OCI-LY3 (cell line): Measurements from ENCODE around the gene TASL.
A peak's percentile ranks its signal among the peaks of the same experiment; 100 is the strongest.

Source experiments
- H2AFZ ChIP-seq: fragments of 200-600, 300-600 bp; shearing (Covaris generic); 2 replicates; pipeline ENCODE4 v1.6.0; 2014; ENCODE audit warnings: antibody characterized with exemption, low read depth, low read length
- H3K27ac ChIP-seq: fragments of 200-600, 300-600 bp; sonication (generic); 2 replicates; pipeline ENCODE4 v1.5.1; 2014; ENCODE audit warnings: mild to moderate bottlenecking, low read length, moderate library complexity, mixed read lengths
- H3K27me3 ChIP-seq: fragments of 200-600, 300-600 bp; sonication (generic); 2 replicates; pipeline ENCODE4 v1.6.1; 2014; ENCODE audit warnings: low read depth, low read length, mixed read lengths
- H3K36me3 ChIP-seq: fragments of 200-600, 300-600 bp; sonication (generic); replicated peaks from 2 replicates; pipeline ENCODE3; 2014; ENCODE audit warnings: low read depth, low read length, mixed read lengths
- H3K4me1 ChIP-seq: fragments of 300-600, 200-600 bp; sonication (generic); 2 replicates; pipeline ENCODE4 v1.6.1; 2014; ENCODE audit warnings: low read length, mixed read lengths
- H3K4me2 ChIP-seq: fragments of 200-600, 300-600 bp; sonication (generic); 2 replicates; pipeline ENCODE4 v1.6.1; 2014; ENCODE audit warnings: low read length, mixed read lengths
- H3K4me3 ChIP-seq: fragments of 300-600, 200-600 bp; sonication (generic); 2 replicates; pipeline ENCODE4 v1.5.1; 2014; ENCODE audit warnings: antibody characterized with exemption, mild to moderate bottlenecking, low read length, moderate library complexity
- H3K79me2 ChIP-seq: fragments of 300-600, 200-600 bp; shearing (Covaris generic); 2 replicates; pipeline ENCODE4 v1.6.1; 2014; ENCODE audit warnings: mild to moderate bottlenecking, low read length, mixed read lengths
- H3K9ac ChIP-seq: fragments of 300-600, 200-600 bp; shearing (Covaris generic); 2 replicates; pipeline ENCODE4 v1.6.0; 2014; ENCODE audit warnings: mild to moderate bottlenecking, low read length, moderate library complexity
- H3K9me3 ChIP-seq: fragments of 200-600, 300-600 bp; shearing (Covaris generic); 2 replicates; pipeline ENCODE4 v1.6.1; 2014; ENCODE audit warnings: low read length, mixed read lengths; ENCODE audit not compliant: insufficient read depth
- H4K20me1 ChIP-seq: fragments of 200-600, 300-600 bp; sonication (generic); 2 replicates; pipeline ENCODE4 v1.6.1; 2016; ENCODE audit warnings: low read length, mixed read lengths; ENCODE audit not compliant: insufficient read depth
- CTCF ChIP-seq: fragments of 200-600, 300-600 bp; sonication (generic); IDR thresholded peaks from 2 replicates; pipeline ENCODE4 v1.5.1; 2014; ENCODE audit warnings: antibody characterized with exemption, low read length, low read depth
- EZH2phosphoT487 ChIP-seq: fragments of 200-600 bp; shearing (Covaris generic); IDR thresholded peaks from 2 replicates; pipeline ENCODE4 v1.6.1; 2018; ENCODE audit warnings: antibody characterized with exemption, mixed run types, low read depth

Gene TASL

GRCh38 chrX:30597216-30598012 lies 19.8 kb upstream of the TASL start:
- H4K20me1 ChIP-seq = no peaks in the 10 kb centered on the region
- no peaks in the 10 kb centered on the region for H3K9me3 ChIP-seq
- no peaks in the 10 kb centered on the region for H3K36me3 ChIP-seq
- peak overlapping the region; percentile 39; the same call in 1 of the 2 replicates for H3K9ac ChIP-seq
- no peak overlapping the region for H2AFZ ChIP-seq
- no peaks in the 10 kb centered on the region for H3K79me2 ChIP-seq
- H3K4me3 ChIP-seq = peak overlapping the region; percentile 17; the same call in 1 of the 2 replicates
- H3K4me1 ChIP-seq = peaks cover 44% of the 10 kb centered on the region
- peak overlapping the region; percentile 68 for H3K4me2 ChIP-seq
- TF ChIP-seq EZH2phosphoT487 (no peak), CTCF (no peak)
- H3K27ac ChIP-seq = peak overlapping the region; percentile 60
- no peaks in the 10 kb centered on the region for H3K27me3 ChIP-seq

- peak; percentile 43 for TF ChIP-seq CTCF
- TF ChIP-seq EZH2phosphoT487 = no peak
- no peaks in the 10 kb centered on the region for H3K27me3 ChIP-seq
- peak overlapping the region; percentile 84 for H3K4me2 ChIP-seq
- 0 out of 2 replicates have a peak overlapping the region, but pooled peaks have one; percentile 41 for H2AFZ ChIP-seq
- H4K20me1 ChIP-seq = no peaks in the 10 kb centered on the region
- H3K4me3 ChIP-seq = peak overlapping the region; percentile 58
- no peaks in the 10 kb centered on the region for H3K9me3 ChIP-seq
- peaks cover 79% of the 10 kb centered on the region for H3K4me1 ChIP-seq
- H3K27ac ChIP-seq = peak overlapping the region; percentile 79
- peak overlapping the region; percentile 49; the same call in 1 of the 2 replicates for H3K9ac ChIP-seq
- H3K36me3 ChIP-seq = no peaks in the 10 kb centered on the region
- H3K79me2 ChIP-seq = no peaks in the 10 kb centered on the region
Measured at GRCh38 chrX:30593440-30594200, 16.1 kb upstream of the TASL start.

GRCh38 chrX:30592831-30593230 lies 15.3 kb upstream of the TASL start:
- H3K27ac ChIP-seq = peak overlapping the region; percentile 79
- peak overlapping the region; percentile 58 for H3K4me3 ChIP-seq
- H3K9ac ChIP-seq = peak overlapping the region; percentile 49
- H3K79me2 ChIP-seq = no peaks in the 10 kb centered on the region
- H3K36me3 ChIP-seq = no peaks in the 10 kb centered on the region
- H3K4me1 ChIP-seq = peaks cover 73% of the 10 kb centered on the region
- peak overlapping the region; percentile 84 for H3K4me2 ChIP-seq
- peak overlapping the region; percentile 72; the same call in 1 of the 2 replicates for H2AFZ ChIP-seq
- H3K27me3 ChIP-seq = no peaks in the 10 kb centered on the region
- H3K9me3 ChIP-seq = no peaks in the 10 kb centered on the region
- H4K20me1 ChIP-seq = no peaks in the 10 kb centered on the region
- no peak for TF ChIP-seq CTCF
- TF ChIP-seq EZH2phosphoT487 = no peak

GRCh38 chrX:30590368-30590767 lies 12.8 kb upstream of the TASL start:
- no peak overlapping the region for H2AFZ ChIP-seq
- peaks cover 62% of the 10 kb centered on the region for H3K4me1 ChIP-seq
- TF ChIP-seq CTCF (no peak), EZH2phosphoT487 (no peak)
- no peak overlapping the region for H3K27ac ChIP-seq
- no peaks in the 10 kb centered on the region for H3K36me3 ChIP-seq
- H3K79me2 ChIP-seq = no peaks in the 10 kb centered on the region
- peak overlapping the region; percentile 22 for H3K4me3 ChIP-seq
- H3K4me2 ChIP-seq = peak overlapping the region; percentile 65
- H3K9me3 ChIP-seq = no peaks in the 10 kb centered on the region
- H3K9ac ChIP-seq = no peak overlapping the region
- no peaks in the 10 kb centered on the region for H4K20me1 ChIP-seq
- H3K27me3 ChIP-seq = no peaks in the 10 kb centered on the region
